Measurements from ENCODE around the gene USP7. TPM values are rescaled to one million over a fixed set of nuclear protein-coding genes. Genes with fewer than 3 reads are reported as not detected.

USP7 gene
- total and polyA plus RNA-seq, 10 of the 15 experiments (the other 5 are each of a cell fraction or from before 2014, with no cell fraction given) = 16.2 to 133 (median 60.5) TPM

DNA sequence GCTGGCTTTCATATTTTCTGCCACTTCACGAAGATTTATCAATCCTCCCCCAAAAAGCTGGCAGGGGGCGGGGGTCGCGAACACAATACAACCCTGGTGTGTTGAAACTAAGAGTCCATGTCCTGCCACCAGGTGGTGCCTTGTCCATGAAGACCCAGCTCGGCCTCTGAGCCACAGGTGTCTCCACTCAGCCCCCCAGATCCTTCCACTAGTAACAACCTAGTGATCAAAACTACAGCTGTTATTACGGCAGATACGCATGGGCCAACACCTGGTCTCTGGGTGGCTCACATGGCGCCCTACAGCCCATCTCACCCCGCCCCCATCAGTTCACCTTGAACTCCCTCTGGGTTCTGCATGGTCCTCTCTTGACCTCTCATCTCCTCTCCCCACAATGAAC lies 27.7 kb downstream of the USP7 start:
- no peak overlapping the region for H3K4me3 ChIP-seq
- RAD21 ChIA-PET (ENCODE audit: unreplicated experiment) = interaction anchor here (0.9 to 4.2 kb wide), 17 partner anchors 8 to 369 kb away, joined by 3 to 34 read pairs (median 5); partner anchors contain the start of gene CARHSP1
- H3K27me3 ChIP-seq (replicated peaks in 1 of 2; ENCODE audit: control insufficient read depth in 2 of 2, insufficient read depth in 2 of 2, low read length in 1 of 2) = no peaks in the 10 kb centered on the region
- H3K79me2 ChIP-seq (ENCODE audit: control insufficient read depth, insufficient read depth, low read length) = peaks cover 98% of the 10 kb centered on the region
- POLR2A ChIA-PET = interaction anchor here (0.6 to 1.3 kb wide), 3 partner anchors 39 to 49 kb away, joined by 3 to 5 read pairs (median 3); no protein-coding TSS in a partner anchor
- peaks cover 1 to 9% of the 10 kb centered on the region in 2 experiments; a peak in 3 of 4 replicates for H3K36me3 ChIP-seq (ENCODE audit: control insufficient read depth in 2 of 2, insufficient read depth in 2 of 2, low read length in 1 of 2)
- SMC1A ChIA-PET (ENCODE audit: uncharacterized antibody, unreplicated experiment) = interaction anchor here (1.0 to 3.0 kb wide), 15 partner anchors 9 to 198 kb away, joined by 3 to 19 read pairs (median 4); no protein-coding TSS in a partner anchor
- CTCF ChIA-PET = interaction anchor here (0.7 to 5.4 kb wide), 35 partner anchors 8 to 274 kb away, joined by 3 to 60 read pairs (median 4); partner anchors contain the start of gene ABAT
- H4K20me1 ChIP-seq (ENCODE audit: control insufficient read depth, insufficient read depth) = peaks cover 39% of the 10 kb centered on the region
- 74% methylated on average over 9 of the region's 9 CpGs for WGBS (ENCODE audit: insufficient coverage, insufficient replicate concordance, low lambda C conversion rate, missing lambda C conversion rate)
- peak; percentile 45 for ATAC-seq
- DNase-seq (ENCODE audit: low read depth, low spot score) = no peak
- H2AFZ ChIP-seq (ENCODE audit: control insufficient read depth, low read depth, low read length) = no peak overlapping the region
- in situ Hi-C loops (cut with MboI) = no loop called here
- H3K4me2 ChIP-seq (ENCODE audit: control insufficient read depth, insufficient read depth) = peak overlapping the region; percentile 42
- no TSS peak for BruUV-seq (replicated peaks)
- intact Hi-C loops (cut with micrococcal nuclease; ENCODE audit: unreplicated experiment) = loop anchor here (1.0 to 5.0 kb wide), 3 partner anchors 31 to 198 kb away; partner anchors contain the start of genes PMM2 and TMEM186
- no peak overlapping the region for H3K9ac ChIP-seq (ENCODE audit: control insufficient read depth, insufficient read depth, low read length)
- H3K9me3 ChIP-seq (replicated peaks; ENCODE audit: control insufficient read depth, insufficient read depth, low read length) = no peaks in the 10 kb centered on the region
- no peak for FAIRE-seq
- peaks cover 54% of the 10 kb centered on the region for H3K4me1 ChIP-seq (ENCODE audit: control insufficient read depth, insufficient read depth, low read length)
- no peak overlapping the region for H3K27ac ChIP-seq (ENCODE audit: control insufficient read depth, insufficient read depth)
- TF ChIP-seq SMC3 (IDR thresholded peaks at IDR 0.05; ENCODE audit: borderline replicate concordance, low read length) = peak; percentile 30; the same call in 1 of the 2 replicates
- no peak for TF ChIP-seq KLF5 (IDR thresholded peaks at IDR 0.05; ENCODE audit: partially characterized antibody)
- no peak for TF ChIP-seq HDAC6 (IDR thresholded peaks at IDR 0.05; ENCODE audit: unreplicated experiment)
- TF ChIP-seq ZNF217 (IDR thresholded peaks at IDR 0.05) = no peak
- no peak for TF ChIP-seq PML (IDR thresholded peaks at IDR 0.05; ENCODE audit: low read length)
- TF ChIP-seq, protein P1, sequence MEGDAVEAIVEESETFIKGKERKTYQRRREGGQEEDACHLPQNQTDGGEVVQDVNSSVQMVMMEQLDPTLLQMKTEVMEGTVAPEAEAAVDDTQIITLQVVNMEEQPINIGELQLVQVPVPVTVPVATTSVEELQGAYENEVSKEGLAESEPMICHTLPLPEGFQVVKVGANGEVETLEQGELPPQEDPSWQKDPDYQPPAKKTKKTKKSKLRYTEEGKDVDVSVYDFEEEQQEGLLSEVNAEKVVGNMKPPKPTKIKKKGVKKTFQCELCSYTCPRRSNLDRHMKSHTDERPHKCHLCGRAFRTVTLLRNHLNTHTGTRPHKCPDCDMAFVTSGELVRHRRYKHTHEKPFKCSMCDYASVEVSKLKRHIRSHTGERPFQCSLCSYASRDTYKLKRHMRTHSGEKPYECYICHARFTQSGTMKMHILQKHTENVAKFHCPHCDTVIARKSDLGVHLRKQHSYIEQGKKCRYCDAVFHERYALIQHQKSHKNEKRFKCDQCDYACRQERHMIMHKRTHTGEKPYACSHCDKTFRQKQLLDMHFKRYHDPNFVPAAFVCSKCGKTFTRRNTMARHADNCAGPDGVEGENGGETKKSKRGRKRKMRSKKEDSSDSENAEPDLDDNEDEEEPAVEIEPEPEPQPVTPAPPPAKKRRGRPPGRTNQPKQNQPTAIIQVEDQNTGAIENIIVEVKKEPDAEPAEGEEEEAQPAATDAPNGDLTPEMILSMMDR (IDR thresholded peaks at IDR 0.05 in 2 of 3, conservative IDR thresholded peaks at IDR 0.05 in 1 of 3; ENCODE audit: control insufficient read depth in 2 of 3, extremely low read depth in 1 of 3, insufficient read depth in 1 of 3, low read depth in 3 of 3, low read length in 3 of 3) = peak; percentile 17 to 31 (median 28); a peak in 4 of 6 replicates
- peak; percentile 23; the same call in 1 of the 2 replicates for TF ChIP-seq RAD21 (IDR thresholded peaks at IDR 0.05; ENCODE audit: insufficient read depth, low read depth, low read length)
- no peak for TF ChIP-seq SMAD5 (IDR thresholded peaks at IDR 0.05; ENCODE audit: low read depth)
- no peak for TF ChIP-seq PAX8 (IDR thresholded peaks at IDR 0.05)
- TF ChIP-seq, protein P2, sequence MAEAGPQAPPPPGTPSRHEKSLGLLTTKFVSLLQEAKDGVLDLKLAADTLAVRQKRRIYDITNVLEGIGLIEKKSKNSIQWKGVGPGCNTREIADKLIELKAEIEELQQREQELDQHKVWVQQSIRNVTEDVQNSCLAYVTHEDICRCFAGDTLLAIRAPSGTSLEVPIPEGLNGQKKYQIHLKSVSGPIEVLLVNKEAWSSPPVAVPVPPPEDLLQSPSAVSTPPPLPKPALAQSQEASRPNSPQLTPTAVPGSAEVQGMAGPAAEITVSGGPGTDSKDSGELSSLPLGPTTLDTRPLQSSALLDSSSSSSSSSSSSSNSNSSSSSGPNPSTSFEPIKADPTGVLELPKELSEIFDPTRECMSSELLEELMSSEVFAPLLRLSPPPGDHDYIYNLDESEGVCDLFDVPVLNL (IDR thresholded peaks at IDR 0.05; ENCODE audit: low read depth, low read length) = no peak
- TF ChIP-seq, protein P3, sequence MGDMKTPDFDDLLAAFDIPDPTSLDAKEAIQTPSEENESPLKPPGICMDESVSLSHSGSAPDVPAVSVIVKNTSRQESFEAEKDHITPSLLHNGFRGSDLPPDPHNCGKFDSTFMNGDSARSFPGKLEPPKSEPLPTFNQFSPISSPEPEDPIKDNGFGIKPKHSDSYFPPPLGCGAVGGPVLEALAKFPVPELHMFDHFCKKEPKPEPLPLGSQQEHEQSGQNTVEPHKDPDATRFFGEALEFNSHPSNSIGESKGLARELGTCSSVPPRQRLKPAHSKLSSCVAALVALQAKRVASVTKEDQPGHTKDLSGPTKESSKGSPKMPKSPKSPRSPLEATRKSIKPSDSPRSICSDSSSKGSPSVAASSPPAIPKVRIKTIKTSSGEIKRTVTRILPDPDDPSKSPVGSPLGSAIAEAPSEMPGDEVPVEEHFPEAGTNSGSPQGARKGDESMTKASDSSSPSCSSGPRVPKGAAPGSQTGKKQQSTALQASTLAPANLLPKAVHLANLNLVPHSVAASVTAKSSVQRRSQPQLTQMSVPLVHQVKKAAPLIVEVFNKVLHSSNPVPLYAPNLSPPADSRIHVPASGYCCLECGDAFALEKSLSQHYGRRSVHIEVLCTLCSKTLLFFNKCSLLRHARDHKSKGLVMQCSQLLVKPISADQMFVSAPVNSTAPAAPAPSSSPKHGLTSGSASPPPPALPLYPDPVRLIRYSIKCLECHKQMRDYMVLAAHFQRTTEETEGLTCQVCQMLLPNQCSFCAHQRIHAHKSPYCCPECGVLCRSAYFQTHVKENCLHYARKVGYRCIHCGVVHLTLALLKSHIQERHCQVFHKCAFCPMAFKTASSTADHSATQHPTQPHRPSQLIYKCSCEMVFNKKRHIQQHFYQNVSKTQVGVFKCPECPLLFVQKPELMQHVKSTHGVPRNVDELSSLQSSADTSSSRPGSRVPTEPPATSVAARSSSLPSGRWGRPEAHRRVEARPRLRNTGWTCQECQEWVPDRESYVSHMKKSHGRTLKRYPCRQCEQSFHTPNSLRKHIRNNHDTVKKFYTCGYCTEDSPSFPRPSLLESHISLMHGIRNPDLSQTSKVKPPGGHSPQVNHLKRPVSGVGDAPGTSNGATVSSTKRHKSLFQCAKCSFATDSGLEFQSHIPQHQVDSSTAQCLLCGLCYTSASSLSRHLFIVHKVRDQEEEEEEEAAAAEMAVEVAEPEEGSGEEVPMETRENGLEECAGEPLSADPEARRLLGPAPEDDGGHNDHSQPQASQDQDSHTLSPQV (IDR thresholded peaks at IDR 0.05) = no peak
- no peak for TF ChIP-seq TCF7 (IDR thresholded peaks at IDR 0.05; ENCODE audit: borderline replicate concordance)
- TF ChIP-seq FOS (IDR thresholded peaks at IDR 0.05; ENCODE audit: borderline replicate concordance, extremely low read depth, insufficient read length) = no peak
- TF ChIP-seq BHLHE40 (IDR thresholded peaks at IDR 0.05; ENCODE audit: borderline replicate concordance in 1 of 2, low read depth in 2 of 2, low read length in 1 of 2) = no peak
- TF ChIP-seq ETV6 (conservative IDR thresholded peaks at IDR 0.05 in 1 of 2, IDR thresholded peaks at IDR 0.05 in 1 of 2; ENCODE audit: borderline replicate concordance in 1 of 2, low read depth in 1 of 2) = no peak
- TF ChIP-seq EZH2 (IDR thresholded peaks at IDR 0.05; ENCODE audit: borderline replicate concordance, control insufficient read depth, low read depth, low read length) = no peak

Data from GM12878 (cell line).